ENCODE data around the gene GTPBP1. TPM values are rescaled to one million over a fixed set of nuclear protein-coding genes. Genes with fewer than 3 reads are reported as not detected.

The GTPBP1 gene
- total RNA-seq, 4 donors from 2014 or later, result 16.2 to 71.5 (median 56.1) TPM

- intact Hi-C loops (cut with DNase I; ENCODE audit: low total_unique reads), result no loop called here
- TF ChIP-seq POLR2A (IDR thresholded peaks at IDR 0.05) (no peak), CTCF (IDR thresholded peaks at IDR 0.05) (no peak)
Measured at GRCh38 chr22:38731703-38732161, 26.0 kb downstream of the GTPBP1 start.

GRCh38 chr22:38732251-38732815 is 26.6 kb downstream of the GTPBP1 start:
- H3K36me3 ChIP-seq, result no peaks in the 10 kb centered on the region
- intact Hi-C loops (cut with DNase I; ENCODE audit: low total_unique reads), result no loop called here

More at GRCh38 chr22:38731703-38732161, 26.0 kb downstream of the GTPBP1 start:
- no peak overlapping the region for H3K4me3 ChIP-seq
- H3K27ac ChIP-seq, result no peak overlapping the region
- no peaks in the 10 kb centered on the region for H3K36me3 ChIP-seq
- H3K9me3 ChIP-seq, result no peaks in the 10 kb centered on the region
- no peak for DNase-seq
- no peaks in the 10 kb centered on the region for H3K4me1 ChIP-seq
- no peaks in the 10 kb centered on the region for H3K27me3 ChIP-seq

GRCh38 chr22:38733329-38733723 is 27.6 kb downstream of the GTPBP1 start:
- peak overlapping the region; percentile 62 to 67 for H3K27ac ChIP-seq
- TF ChIP-seq CTCF (IDR thresholded peaks at IDR 0.05) (peak; percentile 49 to 70 (median 64)), POLR2A (IDR thresholded peaks at IDR 0.05) (no peak)
- no peaks in the 10 kb centered on the region for H3K9me3 ChIP-seq
- intact Hi-C loops (cut with DNase I; ENCODE audit: low total_unique reads), result no loop called here
- no peak overlapping the region for H3K4me3 ChIP-seq
- peak; percentile 52 to 53 for DNase-seq
- no peaks in the 10 kb centered on the region for H3K27me3 ChIP-seq
- H3K4me1 ChIP-seq, result no peaks in the 10 kb centered on the region
- H3K36me3 ChIP-seq, result no peaks in the 10 kb centered on the region

More at GRCh38 chr22:38732251-38732815, 26.6 kb downstream of the GTPBP1 start:
- Histone ChIP-seq H3K4me1 (no peaks in the 10 kb centered on the region), H3K9me3 (no peaks in the 10 kb centered on the region), H3K4me3 (no peak overlapping the region), H3K27me3 (no peaks in the 10 kb centered on the region), H3K27ac (no peak overlapping the region)
- TF ChIP-seq POLR2A (IDR thresholded peaks at IDR 0.05) (no peak), CTCF (IDR thresholded peaks at IDR 0.05) (no peak)
- DNase-seq, result no peak

GRCh38 chr22:38733724-38734381 is 28.1 kb downstream of the GTPBP1 start:
- H3K27ac ChIP-seq, result peak overlapping the region; percentile 62 to 67
- no peaks in the 10 kb centered on the region for H3K36me3 ChIP-seq
- H3K4me1 ChIP-seq, result no peaks in the 10 kb centered on the region
- no peaks in the 10 kb centered on the region for H3K9me3 ChIP-seq
- TF ChIP-seq CTCF (IDR thresholded peaks at IDR 0.05), result no peak
- TF ChIP-seq POLR2A (IDR thresholded peaks at IDR 0.05), result no peak
- peak; percentile 65 to 67 for DNase-seq
- no peaks in the 10 kb centered on the region for H3K27me3 ChIP-seq
- intact Hi-C loops (cut with DNase I; ENCODE audit: low total_unique reads), result no loop called here
- no peak overlapping the region for H3K4me3 ChIP-seq

- no peak for TF ChIP-seq POLR2A (IDR thresholded peaks at IDR 0.05)
- no peak for TF ChIP-seq CTCF (IDR thresholded peaks at IDR 0.05)
- peak overlapping the region; percentile 62 to 67 for H3K27ac ChIP-seq
- H3K36me3 ChIP-seq, result no peaks in the 10 kb centered on the region
- no peak overlapping the region for H3K4me3 ChIP-seq
- no peaks in the 10 kb centered on the region for H3K4me1 ChIP-seq
- H3K9me3 ChIP-seq, result no peaks in the 10 kb centered on the region
- H3K27me3 ChIP-seq, result no peaks in the 10 kb centered on the region
- DNase-seq, result no peak
- intact Hi-C loops (cut with DNase I; ENCODE audit: low total_unique reads), result no loop called here
Measured at GRCh38 chr22:38734421-38735100, 28.8 kb downstream of the GTPBP1 start.

All from uterus (tissue), 4 donors.